ENCODE measurements around the gene MYO18A.
"Not testable (repeated sequence)": the region's sequence is repeated elsewhere in the genome, so short reads cannot be mapped to it uniquely, and the experiment has no call there.

The MYO18A gene

GRCh38 chr17:29096094-29096493, 84.1 kb downstream of the MYO18A start:
- DNase-seq = no peak

GRCh38 chr17:29095439-29095838, 84.8 kb downstream of the MYO18A start:
- no peak for DNase-seq

DNA sequence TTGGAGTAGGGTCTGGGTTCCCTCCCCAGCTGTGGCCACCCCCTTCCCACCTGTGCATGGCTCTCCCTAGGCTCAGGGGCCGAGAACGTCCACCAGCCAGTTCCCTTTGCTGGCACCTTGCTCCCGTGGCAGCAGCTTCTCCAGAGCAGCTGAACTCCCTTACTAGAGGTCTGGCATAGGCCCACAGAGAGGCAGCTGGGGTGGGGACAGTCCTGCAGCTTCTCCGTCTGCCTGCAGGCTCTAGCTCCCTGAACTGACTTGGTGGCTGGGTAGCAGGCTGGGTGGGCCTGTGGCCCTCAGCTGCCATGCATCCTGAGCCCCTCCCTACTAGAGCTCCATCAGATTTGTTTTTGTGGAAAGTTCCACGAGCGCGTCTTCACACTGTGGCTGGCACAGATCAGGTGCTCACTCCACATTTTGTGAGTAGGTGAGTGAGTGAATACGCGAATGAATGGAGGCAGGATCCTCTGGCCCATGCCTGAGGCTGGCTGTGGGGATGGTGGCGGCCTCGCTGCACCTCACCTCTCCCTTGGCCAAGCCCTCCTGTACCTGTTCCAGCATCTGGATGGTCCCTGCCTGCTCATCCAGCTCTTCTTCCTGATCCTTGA, 86.0 kb downstream of the MYO18A start:
- no peak for DNase-seq

- no peak for DNase-seq
Observed at GRCh38 chr17:29093090-29093871, 86.9 kb downstream of the MYO18A start.

GRCh38 chr17:29091606-29092289, 88.5 kb downstream of the MYO18A start:
- no peak for DNase-seq

DNA sequence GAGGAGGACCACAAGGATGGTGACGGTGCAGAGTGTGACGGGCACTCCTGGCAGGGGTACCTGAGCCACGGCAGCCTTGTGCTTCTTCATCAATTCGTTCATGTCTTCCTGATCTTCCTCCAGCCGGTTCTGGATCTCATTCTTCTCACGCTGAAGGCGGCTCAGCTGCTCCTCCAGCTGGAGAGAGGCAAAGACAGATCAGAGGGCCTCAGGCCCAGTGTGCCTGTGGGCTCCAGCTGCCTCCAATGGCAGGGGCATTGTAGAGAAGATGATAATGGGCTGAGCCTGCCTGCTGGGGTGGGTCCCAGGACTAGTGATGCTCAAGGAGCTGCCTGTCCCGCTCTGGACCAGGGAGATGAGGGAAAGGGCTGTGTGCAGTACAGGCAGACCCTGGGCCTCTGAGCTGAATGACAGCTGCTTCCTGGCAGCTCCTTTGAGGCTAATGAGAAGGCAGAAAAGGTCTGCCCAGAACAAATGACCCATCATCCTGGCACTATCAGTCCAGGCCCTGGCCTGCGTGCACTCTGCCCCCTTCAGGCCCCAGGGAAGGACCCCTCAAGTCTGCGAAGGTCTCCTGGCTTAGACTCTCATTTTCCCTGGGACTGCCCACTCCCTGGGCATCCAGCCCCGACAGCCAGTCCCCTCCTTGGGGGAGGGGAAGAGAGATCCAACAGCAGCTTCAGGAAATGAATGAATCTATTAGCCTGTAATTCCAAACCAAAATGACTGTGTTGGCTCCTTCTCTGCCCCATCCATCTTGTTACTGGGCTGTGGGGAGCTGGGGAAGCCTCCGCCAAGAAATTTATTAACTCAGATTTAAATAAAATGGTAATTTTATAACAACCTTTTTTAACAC, 89.2 kb downstream of the MYO18A start:
- DNase-seq = no peak

DNA sequence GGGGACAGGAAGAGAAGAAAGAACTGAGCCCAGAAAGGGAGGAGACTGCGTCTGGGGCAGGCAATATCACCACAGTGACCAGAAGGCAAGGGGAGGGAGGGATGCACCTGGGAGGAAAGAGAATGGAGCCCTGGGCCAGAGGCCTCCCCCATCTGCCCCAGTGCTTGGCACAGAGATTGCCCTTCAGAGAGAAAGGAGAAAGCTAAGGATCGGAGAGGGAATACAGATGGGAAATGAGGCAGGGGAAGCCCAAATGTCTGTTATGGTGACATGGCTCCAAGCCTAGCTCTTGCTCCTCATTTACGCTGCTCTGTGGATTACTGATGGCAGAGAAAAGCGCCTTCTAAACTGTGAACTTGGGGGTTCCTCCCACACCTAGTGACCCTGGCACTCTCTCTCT, 90.1 kb downstream of the MYO18A start:
- DNase-seq = no peak

GRCh38 chr17:29089601-29090044, 90.6 kb downstream of the MYO18A start:
- no peak for DNase-seq

GRCh38 chr17:29088782-29089181, 91.4 kb downstream of the MYO18A start:
- DNase-seq = not testable (repeated sequence)

GRCh38 chr17:29086628-29087332, 93.4 kb downstream of the MYO18A start:
- DNase-seq = no peak

DNA sequence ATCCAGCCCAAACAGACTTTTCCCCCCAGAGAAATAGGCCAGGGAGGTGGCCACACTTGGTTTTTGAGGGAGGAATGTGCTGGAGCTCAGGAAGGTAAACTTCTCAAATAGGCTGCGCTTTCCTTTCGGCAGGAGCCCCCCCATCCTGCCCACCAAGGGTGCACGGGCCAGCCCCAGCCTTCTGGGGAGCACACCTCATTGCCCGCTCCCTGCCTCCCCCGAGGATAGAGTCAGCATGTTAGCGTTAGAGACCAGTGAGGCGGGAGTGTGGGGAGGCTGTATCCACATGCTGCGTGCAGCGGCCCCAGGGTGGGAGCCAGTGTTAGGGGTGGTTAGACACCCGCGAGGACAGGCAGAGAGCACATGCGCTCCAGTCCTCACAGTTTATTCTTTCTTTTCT, 95.0 kb downstream of the MYO18A start:
- DNase-seq = no peak

DNA sequence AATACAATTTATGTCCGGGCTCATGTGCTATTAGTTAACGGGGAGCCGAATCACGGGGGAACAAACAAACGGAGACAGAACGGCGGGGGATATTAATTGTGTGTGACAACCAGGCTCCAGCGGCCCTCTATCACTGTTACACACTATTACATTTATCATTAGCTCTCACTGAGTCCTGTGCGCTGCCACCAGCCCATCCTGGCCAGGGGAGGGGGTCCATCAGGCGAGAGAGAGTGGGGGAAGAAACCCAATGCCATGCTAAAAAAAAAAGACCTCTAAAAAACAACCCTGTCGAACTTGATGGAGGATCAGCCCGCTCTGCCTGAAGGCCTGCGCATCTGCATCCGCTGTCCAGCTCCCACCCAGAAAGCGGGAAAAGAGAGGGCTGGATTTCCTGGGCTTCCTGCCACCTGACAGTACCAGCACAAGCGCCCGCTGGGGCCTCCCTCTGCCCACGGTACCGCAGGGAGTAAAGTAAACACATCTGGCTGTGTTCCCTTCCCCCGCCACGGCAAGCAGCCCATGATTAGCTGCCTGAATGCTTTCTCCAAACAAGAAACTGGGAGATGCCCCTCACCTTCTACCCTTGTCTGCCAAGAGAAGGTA, 95.6 kb downstream of the MYO18A start:
- no peak for DNase-seq

- DNase-seq = no peak
Observed at GRCh38 chr17:29080965-29081364, 99.2 kb downstream of the MYO18A start.

GRCh38 chr17:29080323-29080722, 99.9 kb downstream of the MYO18A start:
- DNase-seq = no peak

DNA sequence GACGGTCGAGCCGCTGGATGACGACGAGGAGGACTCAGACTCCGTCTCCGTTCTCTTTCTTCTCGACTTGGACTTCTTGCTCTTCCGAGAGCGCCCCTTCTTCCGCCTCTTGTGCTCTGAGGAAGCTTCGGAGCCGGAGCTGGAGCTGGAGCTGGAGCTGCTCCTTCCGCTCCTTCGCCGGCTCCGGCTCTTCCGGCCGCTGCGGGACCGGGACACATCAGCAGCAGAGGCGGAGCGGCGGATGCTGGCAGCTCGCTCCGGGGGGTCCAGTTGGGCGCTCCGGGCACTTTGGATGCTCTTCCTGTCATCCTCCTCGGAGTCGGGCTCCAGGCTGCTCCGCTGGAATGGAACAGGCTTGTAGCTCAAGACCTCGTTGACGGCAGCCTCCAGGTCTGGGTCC, 100.3 kb downstream of the MYO18A start:
- no peak for DNase-seq

DNA sequence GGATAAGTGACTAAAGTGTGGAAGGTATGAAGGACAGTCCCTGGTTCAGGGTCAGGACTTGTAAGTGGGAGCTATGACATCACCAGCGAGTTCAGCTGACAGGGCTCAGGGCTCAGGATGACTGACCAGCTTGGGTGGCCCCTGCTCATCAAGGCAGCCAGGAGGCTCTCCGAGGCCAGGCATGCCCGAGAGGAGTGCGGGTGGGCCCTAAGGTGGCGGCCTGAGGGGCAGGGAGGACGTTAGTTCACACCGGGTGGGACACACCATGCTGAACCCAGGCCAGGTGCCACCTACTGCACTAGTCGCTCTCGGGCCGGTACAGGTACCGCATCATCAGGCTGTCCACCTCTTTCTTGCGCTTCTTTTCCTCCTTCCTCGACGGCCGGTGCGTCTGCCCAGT, 100.8 kb downstream of the MYO18A start:
- no peak for DNase-seq

GRCh38 chr17:29078183-29079045, 101.8 kb downstream of the MYO18A start:
- DNase-seq = no peak

DNA sequence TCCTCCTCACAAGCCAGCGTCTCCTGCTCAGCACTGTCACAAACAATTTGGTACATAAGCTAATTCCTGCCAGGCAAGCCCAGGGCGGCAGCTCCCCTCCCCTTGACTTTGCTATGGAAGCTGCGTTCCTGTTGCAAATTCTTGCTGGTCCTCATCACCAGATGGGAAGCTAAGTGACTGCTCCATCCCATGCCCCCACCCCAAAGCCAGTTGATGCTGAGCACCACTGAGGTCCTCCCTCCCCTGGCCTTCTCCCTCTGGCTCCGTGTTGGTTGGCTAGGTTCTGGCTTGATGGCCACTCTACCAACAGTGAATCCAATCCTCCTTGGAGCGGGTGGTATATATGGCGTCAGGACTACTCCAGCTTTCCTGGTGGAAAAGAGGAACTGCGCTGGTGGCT, 102.9 kb downstream of the MYO18A start:
- no peak for DNase-seq

DNA sequence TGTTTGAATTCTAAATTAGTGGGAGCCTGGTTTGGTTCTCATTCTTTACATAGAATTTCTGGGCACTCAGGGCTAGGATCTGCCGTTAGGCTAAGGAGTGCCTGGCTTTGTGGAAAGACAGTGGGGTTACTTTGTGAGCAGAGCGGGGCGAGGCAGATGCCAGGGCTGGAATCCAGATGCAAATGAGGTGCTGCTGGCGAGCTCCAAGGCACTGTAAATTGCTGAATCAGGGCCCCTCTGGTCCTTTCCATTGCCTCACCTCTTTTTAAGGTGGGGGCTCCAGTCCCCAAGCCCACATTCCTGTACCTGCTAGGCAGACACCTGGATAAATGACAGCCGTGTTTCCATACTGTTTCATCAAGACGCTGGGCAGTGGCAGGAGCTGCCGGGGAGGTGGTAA, 103.5 kb downstream of the MYO18A start:
- no peak for DNase-seq

GRCh38 chr17:29076087-29076486, 104.1 kb downstream of the MYO18A start:
- DNase-seq = no peak

GRCh38 chr17:29074488-29074887, 105.7 kb downstream of the MYO18A start:
- no peak for DNase-seq
